B cell (primary cell): ENCODE measurements around the gene WIF1.

Experiments
- EZH2 ChIP-seq: IDR thresholded peaks from 2 replicates; pipeline ENCODE4 v1.6.1; 2012; ENCODE audit warnings: borderline replicate concordance, low read depth, mild to moderate bottlenecking, moderate library complexity, low read length; ENCODE audit not compliant: insufficient read depth, poor library complexity, severe bottlenecking
- TF ChIP-seq, protein P1 (sequence below): fragments of 200-600 bp; IDR thresholded peaks from one replicate; pipeline ENCODE4 v1.8.0; 2022; ENCODE audit warnings: antibody characterized with exemption, mild to moderate bottlenecking

DNA sequence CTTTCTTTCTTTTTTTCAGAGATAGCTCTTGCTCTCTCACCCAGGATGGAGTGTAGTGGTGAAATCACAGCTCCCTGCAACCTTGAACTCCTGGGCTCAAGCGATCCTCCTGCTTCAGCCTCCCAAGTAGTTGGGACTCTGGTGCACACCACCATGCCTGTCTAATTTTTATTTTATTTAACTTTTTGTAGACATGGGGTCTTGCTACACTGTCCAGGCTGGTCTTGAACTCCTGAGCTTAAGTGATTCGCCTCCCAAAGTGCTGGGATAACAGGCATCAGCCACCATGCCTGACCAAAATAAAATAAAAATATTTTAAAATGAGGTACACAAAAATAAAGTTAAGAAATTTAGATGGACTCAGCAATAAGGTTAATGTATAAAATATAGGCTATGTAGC, 43.1 kb upstream of the WIF1 start:
- TF ChIP-seq, protein P1, sequence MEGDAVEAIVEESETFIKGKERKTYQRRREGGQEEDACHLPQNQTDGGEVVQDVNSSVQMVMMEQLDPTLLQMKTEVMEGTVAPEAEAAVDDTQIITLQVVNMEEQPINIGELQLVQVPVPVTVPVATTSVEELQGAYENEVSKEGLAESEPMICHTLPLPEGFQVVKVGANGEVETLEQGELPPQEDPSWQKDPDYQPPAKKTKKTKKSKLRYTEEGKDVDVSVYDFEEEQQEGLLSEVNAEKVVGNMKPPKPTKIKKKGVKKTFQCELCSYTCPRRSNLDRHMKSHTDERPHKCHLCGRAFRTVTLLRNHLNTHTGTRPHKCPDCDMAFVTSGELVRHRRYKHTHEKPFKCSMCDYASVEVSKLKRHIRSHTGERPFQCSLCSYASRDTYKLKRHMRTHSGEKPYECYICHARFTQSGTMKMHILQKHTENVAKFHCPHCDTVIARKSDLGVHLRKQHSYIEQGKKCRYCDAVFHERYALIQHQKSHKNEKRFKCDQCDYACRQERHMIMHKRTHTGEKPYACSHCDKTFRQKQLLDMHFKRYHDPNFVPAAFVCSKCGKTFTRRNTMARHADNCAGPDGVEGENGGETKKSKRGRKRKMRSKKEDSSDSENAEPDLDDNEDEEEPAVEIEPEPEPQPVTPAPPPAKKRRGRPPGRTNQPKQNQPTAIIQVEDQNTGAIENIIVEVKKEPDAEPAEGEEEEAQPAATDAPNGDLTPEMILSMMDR: no peak
- TF ChIP-seq EZH2: no peak
